GM12892 (cell line): Measurements from ENCODE around the gene AOX1.

Experiments used
- POLR2A ChIP-seq: IDR thresholded peaks from 2 replicates; pipeline ENCODE4 v1.6.1; 2011; ENCODE audit warnings: low read depth, low read length, control low read depth
- POLR2AphosphoS5 ChIP-seq: IDR thresholded peaks from 2 replicates; pipeline ENCODE4 v1.6.1; 2011; ENCODE audit warnings: low read depth, low read length, control low read depth
- TAF1 ChIP-seq: IDR thresholded peaks from 2 replicates; pipeline ENCODE4 v1.6.1; 2011; ENCODE audit warnings: low read depth, mild to moderate bottlenecking, control low read depth, low read length, borderline replicate concordance

GRCh38 chr2:200702646-200703118, 116.9 kb downstream of the AOX1 start:
- TF ChIP-seq POLR2A: no peak
- no peak for TF ChIP-seq POLR2AphosphoS5
- TF ChIP-seq TAF1: no peak
